Fibroblast of mammary gland (primary cell): ENCODE results near the gene SORCS2.

Experiments
- DNase-seq: peaks from one replicate; pipeline ENCODE4 v3.0.0-alpha.2; 2010; ENCODE audit warnings: low read depth
- H3K4me3 ChIP-seq: 2 replicates; pipeline ENCODE4 v1.5.1; 2011; ENCODE audit warnings: low read depth, mild to moderate bottlenecking, low read length, moderate library complexity; ENCODE audit not compliant: control insufficient read depth
- CTCF ChIP-seq: conservative IDR thresholded peaks from 2 replicates; pipeline ENCODE4 v1.5.1; 2011; ENCODE audit warnings: low read depth, low read length, inconsistent platforms; ENCODE audit not compliant: control insufficient read depth, insufficient read depth

SORCS2 gene

GRCh38 chr4:7480423-7480822, 288.1 kb downstream of the SORCS2 start:
- H3K4me3 ChIP-seq, result no peak overlapping the region
- TF ChIP-seq CTCF, result no peak
- DNase-seq, result no peak

- TF ChIP-seq CTCF, result no peak
- H3K4me3 ChIP-seq, result no peak overlapping the region
- no peak for DNase-seq
These were observed 288.9 kb downstream of the SORCS2 start for GRCh38 chr4:7481227-7481626.

GRCh38 chr4:7485096-7485495, 292.8 kb downstream of the SORCS2 start:
- DNase-seq, result no peak
- no peak overlapping the region for H3K4me3 ChIP-seq
- TF ChIP-seq CTCF, result no peak

- DNase-seq, result no peak
- no peak for TF ChIP-seq CTCF
- no peak overlapping the region for H3K4me3 ChIP-seq
These were observed 293.8 kb downstream of the SORCS2 start for GRCh38 chr4:7486101-7486500.

- no peak for TF ChIP-seq CTCF
- no peak for DNase-seq
- H3K4me3 ChIP-seq, result no peak overlapping the region
These were observed 295.2 kb downstream of the SORCS2 start for GRCh38 chr4:7487502-7487901.

GRCh38 chr4:7487998-7488671, 295.8 kb downstream of the SORCS2 start:
- no peak overlapping the region for H3K4me3 ChIP-seq
- DNase-seq, result no peak
- TF ChIP-seq CTCF, result no peak

- no peak for TF ChIP-seq CTCF
- no peak for DNase-seq
- no peak overlapping the region for H3K4me3 ChIP-seq
These were observed 299.6 kb downstream of the SORCS2 start for GRCh38 chr4:7491915-7492314.
